ENCODE data around the gene ATOH8.

The ATOH8 gene

DNA sequence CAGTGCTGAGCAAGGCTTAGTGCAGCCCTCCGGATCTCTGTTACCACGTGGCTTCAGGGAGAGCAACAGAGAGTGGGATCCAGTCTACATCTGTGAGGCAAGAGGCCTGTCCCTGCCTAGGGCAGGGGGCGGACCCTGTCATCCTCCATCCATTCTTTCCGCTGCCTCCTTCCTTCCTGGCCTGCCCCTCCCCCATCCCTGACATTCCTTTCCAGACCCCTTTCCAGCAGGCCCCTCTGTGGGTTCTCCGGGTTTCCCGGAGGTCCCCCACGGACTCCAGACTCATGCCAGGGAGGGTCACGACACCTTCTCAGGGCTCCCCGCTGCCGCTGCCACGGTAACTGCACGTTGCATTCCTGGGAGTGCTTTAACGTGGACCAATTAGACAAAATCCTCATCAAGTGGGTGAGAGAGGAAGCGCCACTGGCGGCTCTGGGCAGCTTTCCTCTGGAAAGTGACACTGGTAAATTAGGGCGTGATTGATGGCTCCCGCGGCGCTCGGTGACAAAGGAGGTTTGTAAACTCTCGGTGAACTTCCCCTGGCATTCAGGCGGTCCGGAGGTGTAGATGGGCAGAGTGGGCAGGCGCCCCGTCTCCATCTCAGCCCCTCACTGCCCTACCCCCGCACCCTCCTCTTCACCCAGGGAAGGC lies 11.4 kb downstream of the ATOH8 start:
- H3K4ac ChIP-seq (ENCODE audit: low read depth in 1 of 2, low read length in 2 of 2): peak overlapping the region; percentile 42 to 52
- peaks cover 5 to 6% of the 10 kb centered on the region in 2 experiments for H3K27me3 ChIP-seq (ENCODE audit: control insufficient read depth in 1 of 2, insufficient read depth in 1 of 2, low read length in 2 of 2)
- no peaks in the 10 kb centered on the region for H3K79me1 ChIP-seq (replicated peaks; ENCODE audit: low read length, poor library complexity, severe bottlenecking)
- no peak overlapping the region for H3K27ac ChIP-seq (ENCODE audit: low read length, poor library complexity, severe bottlenecking)
- peak overlapping the region in 1 of 2 experiments; percentile 11 for H3K23ac ChIP-seq (ENCODE audit: low read length in 2 of 2)
- peaks cover 59% of the 10 kb centered on the region for H3K4me1 ChIP-seq (ENCODE audit: control insufficient read depth, insufficient read depth, low read depth, low read length)
- peak overlapping the region; percentile 79 for H4K91ac ChIP-seq (ENCODE audit: low read length)
- H3K36me3 ChIP-seq (ENCODE audit: control insufficient read depth in 1 of 2, insufficient read depth in 2 of 2, low read depth in 1 of 2, low read length in 2 of 2): peaks cover 0 to 19% of the 10 kb centered on the region in 2 experiments
- H3K4me3 ChIP-seq (ENCODE audit: insufficient read depth in 1 of 2, low read depth in 1 of 2, low read length in 2 of 2): no peak overlapping the region
- peak overlapping the region; percentile 2 for H3K4me2 ChIP-seq (ENCODE audit: low read length, poor library complexity, severe bottlenecking)
- H2BK5ac ChIP-seq (ENCODE audit: low read depth, low read length, poor library complexity, severe bottlenecking): no peak overlapping the region
- 10% methylated on average over 19 of the region's 26 CpGs for WGBS
- peak overlapping the region; percentile 55 to 92 for H3K18ac ChIP-seq (ENCODE audit: low read depth in 1 of 2, low read length in 2 of 2)
- no peak overlapping the region for H2AFZ ChIP-seq (ENCODE audit: low read depth, low read length)
- H2BK12ac ChIP-seq (ENCODE audit: low read length in 2 of 2): peak overlapping the region; percentile 49 to 85
- peak overlapping the region; percentile 55 for H4K8ac ChIP-seq (ENCODE audit: low read length)
- peak overlapping the region; percentile 24 for H2BK120ac ChIP-seq (ENCODE audit: low read depth, low read length)
- no peak overlapping the region for H2AK5ac ChIP-seq (ENCODE audit: low read length, severe bottlenecking)
- peak; percentile 37 for DNase-seq
- no peaks in the 10 kb centered on the region for H3K9me3 ChIP-seq (ENCODE audit: control insufficient read depth, low read length)
- no peak overlapping the region for H3K14ac ChIP-seq (ENCODE audit: low read length in 2 of 2)
- peak overlapping the region; percentile 82 for H2BK15ac ChIP-seq (ENCODE audit: low read depth, poor library complexity, severe bottlenecking)
- H3K9ac ChIP-seq (ENCODE audit: low read length): no peak overlapping the region

DNA sequence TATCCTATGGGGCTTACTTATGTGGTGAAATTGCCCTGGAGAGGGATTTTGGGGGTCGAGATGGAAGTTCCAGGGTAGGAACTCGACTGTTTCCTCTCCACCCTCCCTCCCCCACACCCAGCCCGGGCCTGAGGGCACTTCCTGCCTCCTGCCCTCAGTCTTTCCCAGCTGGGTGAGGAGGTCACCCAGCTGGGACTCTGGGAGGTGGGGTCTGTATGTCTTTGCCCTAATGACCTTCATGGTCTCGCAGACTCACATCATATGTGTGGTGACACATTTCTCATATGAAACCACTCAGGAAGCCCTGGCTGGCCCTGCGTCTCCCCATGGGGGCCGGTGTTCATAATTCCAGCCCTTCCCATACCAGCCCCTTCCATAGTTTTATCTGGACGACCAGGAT lies 12.4 kb downstream of the ATOH8 start:
- no peak overlapping the region for H2AFZ ChIP-seq (ENCODE audit: low read depth, low read length)
- H3K4ac ChIP-seq (ENCODE audit: low read depth in 1 of 2, low read length in 2 of 2): peak overlapping the region in 1 of 2 experiments; percentile 42
- peak; percentile 39 for DNase-seq
- H3K9me3 ChIP-seq (ENCODE audit: control insufficient read depth, low read length): no peaks in the 10 kb centered on the region
- peaks cover 5 to 6% of the 10 kb centered on the region in 2 experiments for H3K27me3 ChIP-seq (ENCODE audit: control insufficient read depth in 1 of 2, insufficient read depth in 1 of 2, low read length in 2 of 2)
- no peaks in the 10 kb centered on the region for H3K79me1 ChIP-seq (replicated peaks; ENCODE audit: low read length, poor library complexity, severe bottlenecking)
- H3K27ac ChIP-seq (ENCODE audit: low read length, poor library complexity, severe bottlenecking): no peak overlapping the region
- peak overlapping the region; percentile 55 to 92 for H3K18ac ChIP-seq (ENCODE audit: low read depth in 1 of 2, low read length in 2 of 2)
- 19% methylated on average over 5 of the region's 7 CpGs for WGBS
- peak overlapping the region; percentile 55 for H2BK120ac ChIP-seq (ENCODE audit: low read depth, low read length)
- peaks cover 0 to 19% of the 10 kb centered on the region in 2 experiments for H3K36me3 ChIP-seq (ENCODE audit: control insufficient read depth in 1 of 2, insufficient read depth in 2 of 2, low read depth in 1 of 2, low read length in 2 of 2)
- peak overlapping the region; percentile 85 to 91 for H2BK12ac ChIP-seq (ENCODE audit: low read length in 2 of 2)
- H2AK5ac ChIP-seq (ENCODE audit: low read length, severe bottlenecking): peak overlapping the region; percentile 64
- H4K91ac ChIP-seq (ENCODE audit: low read length): peak overlapping the region; percentile 57
- H4K8ac ChIP-seq (ENCODE audit: low read length): peak overlapping the region; percentile 52
- H3K23ac ChIP-seq (ENCODE audit: low read length in 2 of 2): no peak overlapping the region
- H3K14ac ChIP-seq (ENCODE audit: low read length in 2 of 2): no peak overlapping the region
- peaks cover 65% of the 10 kb centered on the region for H3K4me1 ChIP-seq (ENCODE audit: control insufficient read depth, insufficient read depth, low read depth, low read length)
- H3K9ac ChIP-seq (ENCODE audit: low read length): no peak overlapping the region
- no peak overlapping the region for H3K4me2 ChIP-seq (ENCODE audit: low read length, poor library complexity, severe bottlenecking)
- H2BK5ac ChIP-seq (ENCODE audit: low read depth, low read length, poor library complexity, severe bottlenecking): no peak overlapping the region
- H3K4me3 ChIP-seq (ENCODE audit: insufficient read depth in 1 of 2, low read depth in 1 of 2, low read length in 2 of 2): no peak overlapping the region
- H2BK15ac ChIP-seq (ENCODE audit: low read depth, poor library complexity, severe bottlenecking): no peak overlapping the region

DNA sequence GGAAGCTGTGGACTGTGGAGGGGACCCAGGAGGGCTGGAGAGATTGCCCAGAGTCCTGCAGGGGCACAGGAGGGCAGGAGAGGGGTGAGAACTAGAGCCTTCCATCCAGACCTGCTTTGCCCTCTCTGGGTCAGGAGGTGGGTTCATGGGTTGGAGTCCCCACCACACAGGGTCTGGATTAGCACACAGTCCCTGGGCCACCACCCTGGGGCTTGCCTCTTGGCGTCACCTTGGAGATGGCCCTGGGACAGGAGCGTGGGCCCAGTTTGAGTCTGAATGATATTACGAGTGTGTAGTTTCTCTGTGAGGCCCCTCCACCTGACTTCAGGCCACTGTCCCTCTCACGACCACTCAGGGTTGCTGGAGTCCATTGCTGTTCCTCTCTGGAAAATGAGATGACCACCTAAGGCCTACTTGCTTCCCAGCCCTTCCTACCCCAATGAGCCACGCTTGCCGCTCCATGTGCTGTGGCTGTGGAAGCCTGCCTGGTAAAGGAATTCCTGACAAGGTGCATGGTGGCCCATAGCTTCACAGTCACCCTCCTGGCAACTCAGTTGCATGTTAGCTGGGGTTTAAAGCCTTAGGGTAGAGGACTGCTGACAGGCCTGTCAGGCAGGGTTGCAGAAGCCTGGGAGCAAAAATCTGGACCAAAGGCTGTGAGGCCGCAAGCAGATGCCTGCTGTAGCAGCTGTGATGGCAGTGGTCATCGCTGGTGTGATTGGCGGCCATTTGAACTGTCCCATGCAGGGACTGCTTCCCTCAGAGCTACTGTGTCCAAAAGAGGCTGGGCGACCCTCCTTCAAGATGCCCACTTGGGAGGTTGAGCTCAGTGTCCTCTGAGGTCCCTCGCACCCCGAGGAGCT lies 14.2 kb downstream of the ATOH8 start:
- Histone ChIP-seq H3K18ac (ENCODE audit: low read depth in 1 of 2, low read length in 2 of 2) (peak overlapping the region; percentile 54 to 95), H3K27me3 (ENCODE audit: control insufficient read depth in 1 of 2, insufficient read depth in 1 of 2, low read length in 2 of 2) (peaks cover 5 to 6% of the 10 kb centered on the region in 2 experiments), H3K4me3 (ENCODE audit: insufficient read depth in 1 of 2, low read depth in 1 of 2, low read length in 2 of 2) (peak overlapping the region in 1 of 2 experiments; percentile 1), H3K4me1 (ENCODE audit: control insufficient read depth, insufficient read depth, low read depth, low read length) (peaks cover 78% of the 10 kb centered on the region), H2BK12ac (ENCODE audit: low read length in 2 of 2) (peak overlapping the region; percentile 2 to 93), H2AK5ac (ENCODE audit: low read length, severe bottlenecking) (peak overlapping the region; percentile 64), H3K36me3 (ENCODE audit: control insufficient read depth in 1 of 2, insufficient read depth in 2 of 2, low read depth in 1 of 2, low read length in 2 of 2) (peaks cover 0 to 19% of the 10 kb centered on the region in 2 experiments), H3K23ac (ENCODE audit: low read length in 2 of 2) (no peak overlapping the region), H4K91ac (ENCODE audit: low read length) (peak overlapping the region; percentile 37), H3K27ac (ENCODE audit: low read length, poor library complexity, severe bottlenecking) (no peak overlapping the region), H3K14ac (ENCODE audit: low read length in 2 of 2) (peak overlapping the region in 1 of 2 experiments; percentile 85), H2BK5ac (ENCODE audit: low read depth, low read length, poor library complexity, severe bottlenecking) (no peak overlapping the region), H3K4ac (ENCODE audit: low read depth in 1 of 2, low read length in 2 of 2) (peak overlapping the region; percentile 42 to 62), H3K79me1 (replicated peaks; ENCODE audit: low read length, poor library complexity, severe bottlenecking) (no peaks in the 10 kb centered on the region), H2AFZ (ENCODE audit: low read depth, low read length) (no peak overlapping the region), H2BK120ac (ENCODE audit: low read depth, low read length) (peak overlapping the region; percentile 74), H3K9ac (ENCODE audit: low read length) (no peak overlapping the region), H4K8ac (ENCODE audit: low read length) (peak overlapping the region; percentile 27), H3K4me2 (ENCODE audit: low read length, poor library complexity, severe bottlenecking) (no peak overlapping the region), H3K9me3 (ENCODE audit: control insufficient read depth, low read length) (no peaks in the 10 kb centered on the region), H2BK15ac (ENCODE audit: low read depth, poor library complexity, severe bottlenecking) (peak overlapping the region; percentile 58)
- DNase-seq: no peak
- 87% methylated on average over 12 of the region's 12 CpGs for WGBS

DNA sequence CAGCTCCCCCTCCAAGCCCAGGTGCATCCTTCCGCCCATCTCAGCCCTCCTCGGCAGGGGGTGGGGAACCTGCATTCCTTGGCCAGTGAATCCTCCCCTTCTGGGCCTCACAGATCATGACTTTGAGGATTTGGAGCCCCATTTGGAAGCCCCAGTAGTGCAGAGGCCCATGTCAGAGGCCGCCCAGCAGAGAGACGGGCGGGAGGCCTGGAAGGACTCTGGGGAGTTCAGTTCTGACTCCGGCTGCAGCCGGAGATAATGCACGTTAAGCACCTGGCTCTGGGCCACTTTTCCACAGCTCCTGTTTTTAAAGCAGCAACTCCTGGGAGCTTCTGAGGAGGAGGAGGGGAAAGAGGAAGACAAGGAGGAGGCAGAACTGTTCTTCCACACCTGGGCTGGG lies 14.9 kb downstream of the ATOH8 start:
- H3K14ac ChIP-seq (ENCODE audit: low read length in 2 of 2): no peak overlapping the region
- no peak overlapping the region for H3K4me2 ChIP-seq (ENCODE audit: low read length, poor library complexity, severe bottlenecking)
- peak overlapping the region in 1 of 2 experiments; percentile 62 for H3K4ac ChIP-seq (ENCODE audit: low read depth in 1 of 2, low read length in 2 of 2)
- DNase-seq: peak; percentile 71
- H2AK5ac ChIP-seq (ENCODE audit: low read length, severe bottlenecking): peak overlapping the region; percentile 33
- no peak overlapping the region for H2BK15ac ChIP-seq (ENCODE audit: low read depth, poor library complexity, severe bottlenecking)
- no peak overlapping the region for H3K23ac ChIP-seq (ENCODE audit: low read length in 2 of 2)
- H3K36me3 ChIP-seq (ENCODE audit: control insufficient read depth in 1 of 2, insufficient read depth in 2 of 2, low read depth in 1 of 2, low read length in 2 of 2): peaks cover 0 to 19% of the 10 kb centered on the region in 2 experiments
- peak overlapping the region; percentile 74 for H2BK120ac ChIP-seq (ENCODE audit: low read depth, low read length)
- peak overlapping the region; percentile 20 for H3K27ac ChIP-seq (ENCODE audit: low read length, poor library complexity, severe bottlenecking)
- peak overlapping the region; percentile 83 for H4K8ac ChIP-seq (ENCODE audit: low read length)
- H3K27me3 ChIP-seq (ENCODE audit: control insufficient read depth in 1 of 2, insufficient read depth in 1 of 2, low read length in 2 of 2): peaks cover 5 to 6% of the 10 kb centered on the region in 2 experiments
- H3K4me3 ChIP-seq (ENCODE audit: insufficient read depth in 1 of 2, low read depth in 1 of 2, low read length in 2 of 2): peak overlapping the region in 1 of 2 experiments; percentile 1
- 32% methylated on average over 8 of the region's 8 CpGs for WGBS
- no peak overlapping the region for H2AFZ ChIP-seq (ENCODE audit: low read depth, low read length)
- no peak overlapping the region for H3K9ac ChIP-seq (ENCODE audit: low read length)
- H3K9me3 ChIP-seq (ENCODE audit: control insufficient read depth, low read length): no peaks in the 10 kb centered on the region
- H4K91ac ChIP-seq (ENCODE audit: low read length): peak overlapping the region; percentile 23
- H2BK5ac ChIP-seq (ENCODE audit: low read depth, low read length, poor library complexity, severe bottlenecking): no peak overlapping the region
- H3K4me1 ChIP-seq (ENCODE audit: control insufficient read depth, insufficient read depth, low read depth, low read length): peaks cover 82% of the 10 kb centered on the region
- no peaks in the 10 kb centered on the region for H3K79me1 ChIP-seq (replicated peaks; ENCODE audit: low read length, poor library complexity, severe bottlenecking)
- peak overlapping the region; percentile 85 to 93 for H2BK12ac ChIP-seq (ENCODE audit: low read length in 2 of 2)
- H3K18ac ChIP-seq (ENCODE audit: low read depth in 1 of 2, low read length in 2 of 2): peak overlapping the region; percentile 93 to 95

All from mesenchymal stem cell (in vitro differentiated cells and primary cell).